ENCODE measurements around the gene EBI3. TPM values are rescaled to one million over a fixed set of nuclear protein-coding genes. Genes with fewer than 3 reads are reported as not detected.

EBI3 gene
- total and polyA plus RNA-seq, 2 of the 13 experiments (the other 11 are each of a cell fraction or from before 2014, with no cell fraction given), result 3.4 TPM; not detected in 1

DNA sequence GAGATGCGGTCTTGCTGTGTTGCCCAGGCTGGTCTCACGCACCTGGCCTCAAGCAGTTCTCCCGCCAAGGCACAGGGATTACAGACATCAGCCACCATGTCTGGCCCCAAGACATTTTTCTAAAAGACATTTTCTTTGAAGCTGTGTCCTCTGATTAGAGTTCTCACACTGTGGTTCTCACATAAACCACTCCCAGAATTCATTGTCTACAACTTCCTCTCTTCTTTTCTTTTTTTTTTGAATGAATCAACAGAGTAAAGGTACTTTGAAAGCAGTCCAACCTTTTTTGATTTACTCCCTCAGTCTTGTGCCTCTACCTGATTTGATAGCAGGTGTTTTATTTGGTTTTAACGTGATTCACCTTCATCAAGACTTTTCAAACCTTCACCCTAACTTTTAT lies 35.5 kb downstream of the EBI3 start:
- no peak overlapping the region for H3K4me3 ChIP-seq (replicated peaks in 1 of 3; ENCODE audit: insufficient read depth in 1 of 3, low read depth in 2 of 3, low read length in 3 of 3)
- H3K4me1 ChIP-seq (ENCODE audit: insufficient read depth, low read length), result peaks cover 20% of the 10 kb centered on the region
- POLR2A ChIA-PET, result interaction anchor here (1.7 kb wide), 1 partner anchor 78 kb away, joined by 3 read pairs; no protein-coding TSS in a partner anchor
- no peak overlapping the region for H3K4me2 ChIP-seq (ENCODE audit: low read depth, low read length)
- TF ChIP-seq ZNF232 (CRISPR knock-in tag; IDR thresholded peaks at IDR 0.05; ENCODE audit: borderline replicate concordance), result no peak
- TF ChIP-seq, protein P1, sequence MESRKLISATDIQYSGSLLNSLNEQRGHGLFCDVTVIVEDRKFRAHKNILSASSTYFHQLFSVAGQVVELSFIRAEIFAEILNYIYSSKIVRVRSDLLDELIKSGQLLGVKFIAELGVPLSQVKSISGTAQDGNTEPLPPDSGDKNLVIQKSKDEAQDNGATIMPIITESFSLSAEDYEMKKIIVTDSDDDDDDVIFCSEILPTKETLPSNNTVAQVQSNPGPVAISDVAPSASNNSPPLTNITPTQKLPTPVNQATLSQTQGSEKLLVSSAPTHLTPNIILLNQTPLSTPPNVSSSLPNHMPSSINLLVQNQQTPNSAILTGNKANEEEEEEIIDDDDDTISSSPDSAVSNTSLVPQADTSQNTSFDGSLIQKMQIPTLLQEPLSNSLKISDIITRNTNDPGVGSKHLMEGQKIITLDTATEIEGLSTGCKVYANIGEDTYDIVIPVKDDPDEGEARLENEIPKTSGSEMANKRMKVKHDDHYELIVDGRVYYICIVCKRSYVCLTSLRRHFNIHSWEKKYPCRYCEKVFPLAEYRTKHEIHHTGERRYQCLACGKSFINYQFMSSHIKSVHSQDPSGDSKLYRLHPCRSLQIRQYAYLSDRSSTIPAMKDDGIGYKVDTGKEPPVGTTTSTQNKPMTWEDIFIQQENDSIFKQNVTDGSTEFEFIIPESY (CRISPR knock-in tag; IDR thresholded peaks at IDR 0.05), result no peak
- 89% methylated on average over 4 of the region's 4 CpGs for WGBS (ENCODE audit: low lambda C conversion rate)
- DNase-seq (ENCODE audit: low spot score) (no peak), ATAC-seq (no peak), FAIRE-seq (no peak)
- no peaks in the 10 kb centered on the region for H3K9me3 ChIP-seq (ENCODE audit: low read length)
- H3K36me3 ChIP-seq (replicated peaks in 1 of 2; ENCODE audit: control insufficient read depth in 1 of 2, insufficient read depth in 2 of 2, low read length in 2 of 2), result peaks cover 11 to 22% of the 10 kb centered on the region in 2 experiments; a peak in 4 of 5 replicates
- BruUV-seq (replicated peaks), result no TSS peak
- CTCF ChIA-PET (ENCODE audit: low intra/inter-chr PET ratio, low total read pairs), result no interaction called here
- H4K20me1 ChIP-seq (ENCODE audit: insufficient read depth, low read length), result no peaks in the 10 kb centered on the region
- intact Hi-C loops (cut with micrococcal nuclease; ENCODE audit: unreplicated experiment) (loop anchor here (5.0 kb wide), 1 partner anchor 137 kb away; the partner anchor contains the start of genes CHAF1A and SH3GL1), in situ Hi-C loops (cut with HindIII; ENCODE audit: extremely low pct_ligation_motif_present, low pct_unique_long_range_greater_than_20kb) (loop anchor here (5.0 kb wide), 1 partner anchor 87 kb away; no protein-coding TSS in a partner anchor)
- H3K9ac ChIP-seq (ENCODE audit: insufficient read depth, low read depth, low read length), result no peak overlapping the region
- no peaks in the 10 kb centered on the region for H3K79me2 ChIP-seq (ENCODE audit: insufficient read depth, low read length)
- no peaks in the 10 kb centered on the region for H3K27me3 ChIP-seq (ENCODE audit: control insufficient read depth in 1 of 2, insufficient read depth in 2 of 2, low read length in 2 of 2)
- H2AFZ ChIP-seq (ENCODE audit: low read length), result no peak overlapping the region
- H3K27ac ChIP-seq (ENCODE audit: extremely low read length, insufficient read depth, low read length), result no peak overlapping the region

DNA sequence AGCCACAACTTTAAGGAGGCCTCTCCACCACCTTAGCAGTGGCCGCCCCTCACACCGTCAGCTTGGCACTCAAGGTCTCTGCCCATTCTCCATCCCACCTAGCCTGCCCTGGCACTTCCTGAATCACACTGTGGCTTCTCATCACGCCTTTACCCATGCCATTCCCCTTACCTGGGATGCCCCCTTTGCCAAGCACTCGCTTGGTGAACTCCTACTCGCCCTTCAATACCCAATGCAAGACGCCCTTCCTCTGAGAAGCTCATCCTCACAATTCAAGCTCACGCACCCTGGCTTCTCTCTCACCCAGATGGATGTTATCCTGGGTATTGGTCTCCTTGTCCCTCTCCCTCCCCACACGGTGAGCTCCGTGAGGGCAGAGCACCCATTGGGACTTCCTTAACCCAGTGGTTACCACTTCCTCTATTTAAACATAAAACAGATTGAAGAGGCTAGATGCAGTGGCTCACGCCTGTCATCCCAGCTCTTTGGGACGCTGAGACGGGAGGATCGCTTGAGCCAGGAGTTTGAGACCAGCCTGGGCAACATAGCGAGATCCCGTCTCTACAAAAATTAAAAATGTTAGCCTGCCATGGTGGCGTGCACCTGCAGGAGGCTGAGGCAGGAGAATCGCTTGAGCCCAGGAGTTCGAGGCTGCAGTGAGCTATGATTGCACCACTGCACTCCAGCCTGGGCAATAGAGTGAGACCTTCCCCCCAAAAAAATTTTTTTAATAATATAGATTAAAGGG lies 37.1 kb downstream of the EBI3 start:
- 95% methylated on average over 17 of the region's 18 CpGs for WGBS (ENCODE audit: low lambda C conversion rate)
- Histone ChIP-seq H3K9ac (ENCODE audit: insufficient read depth, low read depth, low read length) (no peak overlapping the region), H3K9me3 (ENCODE audit: low read length) (no peaks in the 10 kb centered on the region), H2AFZ (ENCODE audit: low read length) (no peak overlapping the region), H3K36me3 (replicated peaks in 1 of 2; ENCODE audit: control insufficient read depth in 1 of 2, insufficient read depth in 2 of 2, low read length in 2 of 2) (peaks cover 9 to 16% of the 10 kb centered on the region in 2 experiments; a peak in 3 of 5 replicates), H3K4me1 (ENCODE audit: insufficient read depth, low read length) (peaks cover 20% of the 10 kb centered on the region), H3K27me3 (ENCODE audit: control insufficient read depth in 1 of 2, insufficient read depth in 2 of 2, low read length in 2 of 2) (no peaks in the 10 kb centered on the region), H4K20me1 (ENCODE audit: insufficient read depth, low read length) (no peaks in the 10 kb centered on the region), H3K27ac (ENCODE audit: extremely low read length, insufficient read depth, low read length) (no peak overlapping the region), H3K4me2 (ENCODE audit: low read depth, low read length) (no peak overlapping the region), H3K4me3 (replicated peaks in 1 of 3; ENCODE audit: insufficient read depth in 1 of 3, low read depth in 2 of 3, low read length in 3 of 3) (no peak overlapping the region), H3K79me2 (ENCODE audit: insufficient read depth, low read length) (no peaks in the 10 kb centered on the region)
- no TSS peak for BruUV-seq (replicated peaks)
- no peak for FAIRE-seq
- CTCF ChIA-PET (ENCODE audit: low intra/inter-chr PET ratio, low total read pairs), result interaction anchor here (0.6 to 3.2 kb wide), 4 partner anchors 31 to 86 kb away, joined by 3 to 41 read pairs (median 4); no protein-coding TSS in a partner anchor
- intact Hi-C loops (cut with micrococcal nuclease; ENCODE audit: unreplicated experiment) (loop anchor here (2.0 to 5.0 kb wide), 3 partner anchors 44 to 136 kb away; partner anchors contain the start of genes CHAF1A, MPND and SH3GL1), in situ Hi-C loops (cut with HindIII; ENCODE audit: extremely low pct_ligation_motif_present, low pct_unique_long_range_greater_than_20kb) (loop anchor here (5.0 kb wide), 1 partner anchor 86 kb away; no protein-coding TSS in a partner anchor)
- POLR2A ChIA-PET, result interaction anchor here (0.8 to 2.8 kb wide), 11 partner anchors 10 to 109 kb away, joined by 3 to 23 read pairs (median 5); partner anchors contain the start of genes MPND, STAP2 and YJU2
- DNase-seq (ENCODE audit: low spot score), result no peak
- no peak for ATAC-seq
- TF ChIP-seq SOX5 (CRISPR knock-in tag; IDR thresholded peaks at IDR 0.05; ENCODE audit: borderline replicate concordance) (no peak), SETDB1 (CRISPR knock-in tag; IDR thresholded peaks at IDR 0.05; ENCODE audit: borderline replicate concordance) (no peak), NFYC (CRISPR knock-in tag; IDR thresholded peaks at IDR 0.05) (no peak), SKIL (CRISPR knock-in tag; IDR thresholded peaks at IDR 0.05; ENCODE audit: borderline replicate concordance) (no peak), CSRNP2 (CRISPR knock-in tag; conservative IDR thresholded peaks at IDR 0.05; ENCODE audit: low read depth) (no peak), ZBTB38 (CRISPR knock-in tag; IDR thresholded peaks at IDR 0.05) (no peak)
- TF ChIP-seq, protein P2, sequence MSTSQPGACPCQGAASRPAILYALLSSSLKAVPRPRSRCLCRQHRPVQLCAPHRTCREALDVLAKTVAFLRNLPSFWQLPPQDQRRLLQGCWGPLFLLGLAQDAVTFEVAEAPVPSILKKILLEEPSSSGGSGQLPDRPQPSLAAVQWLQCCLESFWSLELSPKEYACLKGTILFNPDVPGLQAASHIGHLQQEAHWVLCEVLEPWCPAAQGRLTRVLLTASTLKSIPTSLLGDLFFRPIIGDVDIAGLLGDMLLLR (CRISPR knock-in tag; IDR thresholded peaks at IDR 0.05), result no peak
